ENCODE results near the gene MAN1A2.

The MAN1A2 gene

GRCh38 chr1:117501281-117501680, 134.0 kb downstream of the MAN1A2 start:
- Histone ChIP-seq H3K36me3 (ENCODE audit: insufficient read depth, low read length) (0 out of 2 replicates have a peak, but pooled peaks cover 5% of the 10 kb centered on the region), H3K4me1 (ENCODE audit: insufficient read depth, low read length) (no peaks in the 10 kb centered on the region), H3K27ac (ENCODE audit: low read depth, low read length) (no peak overlapping the region)

GRCh38 chr1:117511273-117511672, 144.0 kb downstream of the MAN1A2 start:
- H3K9ac ChIP-seq (ENCODE audit: low read depth, low read length): no peak overlapping the region
- no peaks in the 10 kb centered on the region for H3K9me3 ChIP-seq (ENCODE audit: insufficient read depth, low read depth, low read length)
- no peak overlapping the region for H3K27ac ChIP-seq (ENCODE audit: low read depth, low read length)
- H3K36me3 ChIP-seq (ENCODE audit: insufficient read depth, low read length): no peaks in the 10 kb centered on the region
- H3K4me1 ChIP-seq (ENCODE audit: insufficient read depth, low read length): peaks cover 3% of the 10 kb centered on the region; the same call in 1 of the 2 replicates
- H3K4me3 ChIP-seq (ENCODE audit: low read length): no peak overlapping the region
- H3K27me3 ChIP-seq (ENCODE audit: insufficient read depth, low read length): no peaks in the 10 kb centered on the region
- WGBS: 100% methylated on average over 1 of the region's 3 CpGs

More at GRCh38 chr1:117501281-117501680, 134.0 kb downstream of the MAN1A2 start:
- 97% methylated on average over 3 of the region's 3 CpGs for WGBS
- Histone ChIP-seq H3K27me3 (ENCODE audit: insufficient read depth, low read length) (no peaks in the 10 kb centered on the region), H3K4me3 (ENCODE audit: low read length) (no peak overlapping the region), H3K9me3 (ENCODE audit: insufficient read depth, low read depth, low read length) (no peaks in the 10 kb centered on the region), H3K9ac (ENCODE audit: low read depth, low read length) (no peak overlapping the region)

GRCh38 chr1:117512728-117513321, 145.6 kb downstream of the MAN1A2 start:
- no peaks in the 10 kb centered on the region for H3K9me3 ChIP-seq (ENCODE audit: insufficient read depth, low read depth, low read length)
- no peak overlapping the region for H3K9ac ChIP-seq (ENCODE audit: low read depth, low read length)
- 24% methylated on average over 1 of the region's 1 CpG for WGBS
- H3K27ac ChIP-seq (ENCODE audit: low read depth, low read length): no peak overlapping the region
- no peaks in the 10 kb centered on the region for H3K4me1 ChIP-seq (ENCODE audit: insufficient read depth, low read length)
- H3K4me3 ChIP-seq (ENCODE audit: low read length): no peak overlapping the region
- no peaks in the 10 kb centered on the region for H3K36me3 ChIP-seq (ENCODE audit: insufficient read depth, low read length)
- H3K27me3 ChIP-seq (ENCODE audit: insufficient read depth, low read length): no peaks in the 10 kb centered on the region

- 94% methylated on average over 1 of the region's 1 CpG for WGBS
- Histone ChIP-seq H3K9ac (ENCODE audit: low read depth, low read length) (no peak overlapping the region), H3K4me3 (ENCODE audit: low read length) (no peak overlapping the region), H3K27ac (ENCODE audit: low read depth, low read length) (no peak overlapping the region), H3K9me3 (ENCODE audit: insufficient read depth, low read depth, low read length) (no peaks in the 10 kb centered on the region), H3K4me1 (ENCODE audit: insufficient read depth, low read length) (no peaks in the 10 kb centered on the region), H3K36me3 (ENCODE audit: insufficient read depth, low read length) (peaks cover 3% of the 10 kb centered on the region; the same call in 1 of the 2 replicates), H3K27me3 (ENCODE audit: insufficient read depth, low read length) (no peaks in the 10 kb centered on the region)
Measured at GRCh38 chr1:117523111-117523510, 155.9 kb downstream of the MAN1A2 start.

GRCh38 chr1:117527074-117527473, 159.8 kb downstream of the MAN1A2 start:
- no peak overlapping the region for H3K4me3 ChIP-seq (ENCODE audit: low read length)
- H3K27ac ChIP-seq (ENCODE audit: low read depth, low read length): no peak overlapping the region
- no peak overlapping the region for H3K9ac ChIP-seq (ENCODE audit: low read depth, low read length)
- no peaks in the 10 kb centered on the region for H3K27me3 ChIP-seq (ENCODE audit: insufficient read depth, low read length)
- peaks cover 3% of the 10 kb centered on the region; the same call in 1 of the 2 replicates for H3K36me3 ChIP-seq (ENCODE audit: insufficient read depth, low read length)
- no peaks in the 10 kb centered on the region for H3K4me1 ChIP-seq (ENCODE audit: insufficient read depth, low read length)
- 95% methylated on average over 3 of the region's 4 CpGs for WGBS
- no peaks in the 10 kb centered on the region for H3K9me3 ChIP-seq (ENCODE audit: insufficient read depth, low read depth, low read length)

GRCh38 chr1:117527566-117528102, 160.4 kb downstream of the MAN1A2 start:
- Histone ChIP-seq H3K27ac (ENCODE audit: low read depth, low read length) (no peak overlapping the region), H3K36me3 (ENCODE audit: insufficient read depth, low read length) (peaks cover 3% of the 10 kb centered on the region; the same call in 1 of the 2 replicates), H3K9ac (ENCODE audit: low read depth, low read length) (no peak overlapping the region), H3K27me3 (ENCODE audit: insufficient read depth, low read length) (no peaks in the 10 kb centered on the region), H3K9me3 (ENCODE audit: insufficient read depth, low read depth, low read length) (no peaks in the 10 kb centered on the region), H3K4me3 (ENCODE audit: low read length) (no peak overlapping the region), H3K4me1 (ENCODE audit: insufficient read depth, low read length) (no peaks in the 10 kb centered on the region)
- 76% methylated on average over 2 of the region's 2 CpGs for WGBS

GRCh38 chr1:117529683-117530082, 162.4 kb downstream of the MAN1A2 start:
- H3K4me3 ChIP-seq (ENCODE audit: low read length): no peak overlapping the region
- H3K36me3 ChIP-seq (ENCODE audit: insufficient read depth, low read length): no peaks in the 10 kb centered on the region
- no peaks in the 10 kb centered on the region for H3K27me3 ChIP-seq (ENCODE audit: insufficient read depth, low read length)
- no peaks in the 10 kb centered on the region for H3K4me1 ChIP-seq (ENCODE audit: insufficient read depth, low read length)
- no peak overlapping the region for H3K9ac ChIP-seq (ENCODE audit: low read depth, low read length)
- H3K9me3 ChIP-seq (ENCODE audit: insufficient read depth, low read depth, low read length): no peaks in the 10 kb centered on the region
- H3K27ac ChIP-seq (ENCODE audit: low read depth, low read length): no peak overlapping the region
- 99% methylated on average over 3 of the region's 3 CpGs for WGBS

GRCh38 chr1:117531222-117531621, 164.0 kb downstream of the MAN1A2 start:
- Histone ChIP-seq H3K27ac (ENCODE audit: low read depth, low read length) (no peak overlapping the region), H3K27me3 (ENCODE audit: insufficient read depth, low read length) (no peaks in the 10 kb centered on the region), H3K36me3 (ENCODE audit: insufficient read depth, low read length) (no peaks in the 10 kb centered on the region)

GRCh38 chr1:117534995-117535467, 167.8 kb downstream of the MAN1A2 start:
- no peak overlapping the region for H3K9ac ChIP-seq (ENCODE audit: low read depth, low read length)
- H3K27me3 ChIP-seq (ENCODE audit: insufficient read depth, low read length): no peaks in the 10 kb centered on the region
- no peaks in the 10 kb centered on the region for H3K36me3 ChIP-seq (ENCODE audit: insufficient read depth, low read length)
- no peak overlapping the region for H3K27ac ChIP-seq (ENCODE audit: low read depth, low read length)
- H3K9me3 ChIP-seq (ENCODE audit: insufficient read depth, low read depth, low read length): no peaks in the 10 kb centered on the region
- H3K4me3 ChIP-seq (ENCODE audit: low read length): no peak overlapping the region
- H3K4me1 ChIP-seq (ENCODE audit: insufficient read depth, low read length): no peaks in the 10 kb centered on the region
- 30% methylated on average over 6 of the region's 6 CpGs for WGBS

More at GRCh38 chr1:117531222-117531621, 164.0 kb downstream of the MAN1A2 start:
- Histone ChIP-seq H3K4me3 (ENCODE audit: low read length) (no peak overlapping the region), H3K4me1 (ENCODE audit: insufficient read depth, low read length) (no peaks in the 10 kb centered on the region), H3K9ac (ENCODE audit: low read depth, low read length) (no peak overlapping the region), H3K9me3 (ENCODE audit: insufficient read depth, low read depth, low read length) (no peaks in the 10 kb centered on the region)

GRCh38 chr1:117535821-117536220, 168.6 kb downstream of the MAN1A2 start:
- 91% methylated on average over 6 of the region's 6 CpGs for WGBS

GRCh38 chr1:117537291-117537920, 170.2 kb downstream of the MAN1A2 start:
- 61% methylated on average over 10 of the region's 10 CpGs for WGBS
- H3K36me3 ChIP-seq (ENCODE audit: insufficient read depth, low read length): no peaks in the 10 kb centered on the region
- H3K4me1 ChIP-seq (ENCODE audit: insufficient read depth, low read length): no peaks in the 10 kb centered on the region
- no peak overlapping the region for H3K9ac ChIP-seq (ENCODE audit: low read depth, low read length)
- no peaks in the 10 kb centered on the region for H3K27me3 ChIP-seq (ENCODE audit: insufficient read depth, low read length)
- no peak overlapping the region for H3K4me3 ChIP-seq (ENCODE audit: low read length)
- no peak overlapping the region for H3K27ac ChIP-seq (ENCODE audit: low read depth, low read length)
- H3K9me3 ChIP-seq (ENCODE audit: insufficient read depth, low read depth, low read length): no peaks in the 10 kb centered on the region

More at GRCh38 chr1:117535821-117536220, 168.6 kb downstream of the MAN1A2 start:
- no peaks in the 10 kb centered on the region for H3K4me1 ChIP-seq (ENCODE audit: insufficient read depth, low read length)
- no peak overlapping the region for H3K27ac ChIP-seq (ENCODE audit: low read depth, low read length)
- no peaks in the 10 kb centered on the region for H3K36me3 ChIP-seq (ENCODE audit: insufficient read depth, low read length)
- no peak overlapping the region for H3K4me3 ChIP-seq (ENCODE audit: low read length)
- H3K9ac ChIP-seq (ENCODE audit: low read depth, low read length): no peak overlapping the region
- H3K9me3 ChIP-seq (ENCODE audit: insufficient read depth, low read depth, low read length): no peaks in the 10 kb centered on the region
- H3K27me3 ChIP-seq (ENCODE audit: insufficient read depth, low read length): no peaks in the 10 kb centered on the region
